Measurements from ENCODE around the gene DMPK. TPM values are rescaled to one million over a fixed set of nuclear protein-coding genes. Genes with fewer than 3 reads are reported as not detected.

Gene DMPK
- total and polyA plus RNA-seq, 2 experiments from 2014 or later = 25.2 to 46.0 TPM

DNA sequence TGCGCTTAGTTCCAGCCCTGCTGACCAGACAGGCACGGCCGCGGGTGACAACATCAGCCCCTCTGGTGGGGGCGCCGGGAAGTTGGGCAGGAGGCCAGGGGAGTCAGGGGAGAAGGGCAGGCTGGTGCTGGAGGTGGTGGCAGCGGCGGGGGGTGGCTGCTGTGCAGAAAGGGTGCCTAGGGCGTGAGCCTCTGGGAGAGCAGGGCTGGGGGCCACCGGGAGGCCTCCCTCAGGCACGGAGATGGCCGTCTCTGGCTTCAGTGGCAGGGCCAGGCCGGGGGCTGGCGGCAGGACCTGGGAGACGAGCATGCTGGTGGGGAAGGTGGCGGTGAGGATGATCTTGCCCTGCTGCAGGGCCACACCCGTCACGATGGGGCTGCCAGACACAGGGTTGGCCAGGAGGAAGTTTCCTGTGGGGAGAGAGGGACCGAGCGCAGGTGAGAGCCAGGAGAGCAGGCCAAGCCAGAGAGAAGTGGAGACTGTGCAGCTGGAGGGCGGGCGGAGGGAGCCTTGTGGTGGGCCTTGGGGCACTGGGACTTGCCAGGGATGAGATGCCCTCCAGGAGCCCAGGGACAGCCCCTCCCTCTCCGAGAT, 16.5 kb downstream of the DMPK start:
- no peak overlapping the region for H3K4me3 ChIP-seq
- 85% methylated on average over 17 of the region's 23 CpGs for WGBS (ENCODE audit: low lambda C conversion rate, missing lambda C conversion rate)
- peaks cover 34% of the 10 kb centered on the region for H3K79me2 ChIP-seq
- no peaks in the 10 kb centered on the region for H4K20me1 ChIP-seq (ENCODE audit: insufficient read depth, poor library complexity, severe bottlenecking)
- no peaks in the 10 kb centered on the region for H3K9me2 ChIP-seq (replicated peaks; ENCODE audit: insufficient read depth)
- H3K27ac ChIP-seq = peak overlapping the region; percentile 97
- peaks cover 35% of the 10 kb centered on the region for H3K4me1 ChIP-seq (ENCODE audit: insufficient read depth)
- TF ChIP-seq EZH2phosphoT487 (IDR thresholded peaks at IDR 0.05; ENCODE audit: low read depth, severe bottlenecking, unreplicated experiment) (no peak), EZH2 (IDR thresholded peaks at IDR 0.05; ENCODE audit: borderline replicate concordance) (no peak)
- TF ChIP-seq, protein P1, sequence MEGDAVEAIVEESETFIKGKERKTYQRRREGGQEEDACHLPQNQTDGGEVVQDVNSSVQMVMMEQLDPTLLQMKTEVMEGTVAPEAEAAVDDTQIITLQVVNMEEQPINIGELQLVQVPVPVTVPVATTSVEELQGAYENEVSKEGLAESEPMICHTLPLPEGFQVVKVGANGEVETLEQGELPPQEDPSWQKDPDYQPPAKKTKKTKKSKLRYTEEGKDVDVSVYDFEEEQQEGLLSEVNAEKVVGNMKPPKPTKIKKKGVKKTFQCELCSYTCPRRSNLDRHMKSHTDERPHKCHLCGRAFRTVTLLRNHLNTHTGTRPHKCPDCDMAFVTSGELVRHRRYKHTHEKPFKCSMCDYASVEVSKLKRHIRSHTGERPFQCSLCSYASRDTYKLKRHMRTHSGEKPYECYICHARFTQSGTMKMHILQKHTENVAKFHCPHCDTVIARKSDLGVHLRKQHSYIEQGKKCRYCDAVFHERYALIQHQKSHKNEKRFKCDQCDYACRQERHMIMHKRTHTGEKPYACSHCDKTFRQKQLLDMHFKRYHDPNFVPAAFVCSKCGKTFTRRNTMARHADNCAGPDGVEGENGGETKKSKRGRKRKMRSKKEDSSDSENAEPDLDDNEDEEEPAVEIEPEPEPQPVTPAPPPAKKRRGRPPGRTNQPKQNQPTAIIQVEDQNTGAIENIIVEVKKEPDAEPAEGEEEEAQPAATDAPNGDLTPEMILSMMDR (IDR thresholded peaks at IDR 0.05; ENCODE audit: poor library complexity) = no peak
- H2AFZ ChIP-seq = no peak overlapping the region
- no peaks in the 10 kb centered on the region for H3K9me3 ChIP-seq (ENCODE audit: low read depth)
- H3K27me3 ChIP-seq = no peaks in the 10 kb centered on the region
- H3K4me2 ChIP-seq = no peak overlapping the region
- DNase-seq (ENCODE audit: low spot score) = no peak
- H3K36me3 ChIP-seq (replicated peaks; ENCODE audit: insufficient read depth, low read depth) = no peaks in the 10 kb centered on the region

DNA sequence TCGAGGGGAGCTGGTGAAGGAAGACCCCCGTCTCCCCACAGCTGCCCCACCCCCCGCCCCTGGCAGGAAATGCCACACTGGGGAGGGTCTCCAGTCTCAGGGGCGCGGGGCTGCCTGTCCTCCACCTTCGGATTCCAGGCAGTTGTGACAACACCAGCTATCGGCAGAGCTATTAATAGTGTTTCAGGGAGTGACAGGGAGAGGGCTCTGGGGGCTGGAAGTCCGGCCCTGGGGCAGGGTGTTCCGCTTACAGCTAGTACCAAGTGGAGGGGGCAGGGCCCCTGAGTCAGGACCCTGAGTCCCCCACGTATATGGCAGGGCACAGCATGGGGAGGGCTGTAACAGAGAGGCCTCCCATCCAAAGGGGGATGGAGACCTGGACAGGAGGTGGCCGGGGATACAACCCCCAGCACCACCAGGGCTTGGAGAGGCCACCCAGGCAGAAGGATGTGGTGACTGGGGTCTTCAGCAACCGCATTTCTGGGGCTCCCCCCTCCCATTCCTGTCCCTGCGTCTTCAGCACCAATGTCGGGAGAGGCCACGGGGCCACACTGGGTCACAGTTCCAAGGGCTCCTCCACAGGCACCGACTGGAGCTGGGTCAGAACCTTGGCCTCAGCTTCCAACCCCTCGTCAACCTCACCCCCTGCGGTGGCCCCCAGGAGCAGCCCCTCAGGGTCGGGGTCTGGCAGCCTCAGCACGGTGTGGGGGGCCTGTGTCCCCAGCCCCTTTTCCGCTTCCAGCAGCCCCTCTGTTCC, 17.2 kb downstream of the DMPK start:
- Histone ChIP-seq H3K9me2 (replicated peaks; ENCODE audit: insufficient read depth) (no peaks in the 10 kb centered on the region), H3K27me3 (no peaks in the 10 kb centered on the region), H3K4me2 (peak overlapping the region; percentile 57), H3K79me2 (peaks cover 34% of the 10 kb centered on the region), H4K20me1 (ENCODE audit: insufficient read depth, poor library complexity, severe bottlenecking) (no peaks in the 10 kb centered on the region), H2AFZ (no peak overlapping the region), H3K9me3 (ENCODE audit: low read depth) (no peaks in the 10 kb centered on the region), H3K27ac (peak overlapping the region; percentile 69), H3K36me3 (replicated peaks; ENCODE audit: insufficient read depth, low read depth) (no peaks in the 10 kb centered on the region), H3K4me1 (ENCODE audit: insufficient read depth) (peaks cover 34% of the 10 kb centered on the region), H3K4me3 (no peak overlapping the region)
- WGBS (ENCODE audit: low lambda C conversion rate, missing lambda C conversion rate) = 62% methylated on average over 19 of the region's 21 CpGs
- TF ChIP-seq EZH2phosphoT487 (IDR thresholded peaks at IDR 0.05; ENCODE audit: low read depth, severe bottlenecking, unreplicated experiment) (no peak), EZH2 (IDR thresholded peaks at IDR 0.05; ENCODE audit: borderline replicate concordance) (no peak)
- TF ChIP-seq, protein P1 (IDR thresholded peaks at IDR 0.05; ENCODE audit: poor library complexity) = no peak
- DNase-seq (ENCODE audit: low spot score) = no peak

DNA sequence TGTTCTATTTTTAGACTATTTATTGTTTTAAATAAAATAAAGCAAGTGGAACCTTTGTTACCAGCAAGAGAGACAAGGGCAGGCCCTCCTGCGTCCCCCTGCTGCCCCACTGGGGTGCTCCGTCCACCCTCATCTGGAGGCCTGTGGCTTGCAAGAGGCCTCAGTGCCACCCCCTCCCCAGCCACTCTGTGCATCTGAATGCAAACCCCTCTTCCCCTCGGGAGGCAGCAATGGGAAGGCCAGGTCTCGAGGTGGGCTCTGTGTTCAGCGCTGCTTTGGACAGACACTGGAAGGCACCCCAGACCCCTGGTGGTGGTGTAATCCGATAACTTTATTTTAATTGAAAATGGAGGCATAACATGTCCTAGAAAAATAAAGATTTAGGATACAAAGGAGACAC, 17.8 kb downstream of the DMPK start:
- TF ChIP-seq EZH2phosphoT487 (IDR thresholded peaks at IDR 0.05; ENCODE audit: low read depth, severe bottlenecking, unreplicated experiment) (no peak), EZH2 (IDR thresholded peaks at IDR 0.05; ENCODE audit: borderline replicate concordance) (no peak)
- TF ChIP-seq, protein P1 (IDR thresholded peaks at IDR 0.05; ENCODE audit: poor library complexity) = no peak
- Histone ChIP-seq H3K79me2 (peaks cover 34% of the 10 kb centered on the region), H3K4me2 (peak overlapping the region; percentile 57), H3K36me3 (replicated peaks; ENCODE audit: insufficient read depth, low read depth) (no peaks in the 10 kb centered on the region), H3K4me3 (no peak overlapping the region), H3K4me1 (ENCODE audit: insufficient read depth) (peaks cover 34% of the 10 kb centered on the region), H4K20me1 (ENCODE audit: insufficient read depth, poor library complexity, severe bottlenecking) (no peaks in the 10 kb centered on the region), H3K9me2 (replicated peaks; ENCODE audit: insufficient read depth) (no peaks in the 10 kb centered on the region), H3K9me3 (ENCODE audit: low read depth) (no peaks in the 10 kb centered on the region), H3K27me3 (no peaks in the 10 kb centered on the region), H3K27ac (peak overlapping the region; percentile 69), H2AFZ (no peak overlapping the region)
- WGBS (ENCODE audit: low lambda C conversion rate, missing lambda C conversion rate) = 48% methylated on average over 6 of the region's 6 CpGs
- DNase-seq (ENCODE audit: low spot score) = no peak
